Measurements from ENCODE around the gene INPP1. TPM values are rescaled to one million over a fixed set of nuclear protein-coding genes. Genes with fewer than 3 reads are reported as not detected.

Gene INPP1
- total RNA-seq, 4 donors from 2014 or later, result 5.6 to 9.9 (median 8.0) TPM

- H3K27me3 ChIP-seq, result no peaks in the 10 kb centered on the region
- H3K4me3 ChIP-seq, result peak within 1 kb of the TSS; percentile 64 to 89 (median 78)
- intact Hi-C loops (cut with DNase I; ENCODE audit: low total_unique reads), result no loop called here
- no peaks in the 10 kb centered on the region for H3K9me3 ChIP-seq
- TF ChIP-seq CTCF (IDR thresholded peaks at IDR 0.05 in 4 of 5, conservative IDR thresholded peaks at IDR 0.05 in 1 of 5), result peak in 1 of 5 experiments; percentile 13
- TF ChIP-seq POLR2A (IDR thresholded peaks at IDR 0.05), result peak in 1 of 2 donors; percentile 13
- H3K4me1 ChIP-seq, result peaks cover 9 to 12% of the 10 kb centered on the region in 2 donors
- ATAC-seq, result peak; percentile 44 to 65
- H3K27ac ChIP-seq, result peak within 1 kb of the TSS; percentile 67 to 78 (median 72)
- no peak for DNase-seq
- in situ Hi-C loops (cut with MboI; ENCODE audit: low sequenced_read_pairs in 4 of 4), result no loop called here
- H3K36me3 ChIP-seq, result no peaks in the 10 kb centered on the region
Observed at GRCh38 chr2:190407662-190408537, 64.5 kb downstream of the INPP1 start, which contains the start of gene MFSD6. Gene MFSD6 (plus strand): TSS chr2:190408355. CDS start chr2:190436030, 27,675 bp downstream.

- no peaks in the 10 kb centered on the region for H3K27me3 ChIP-seq
- no peaks in the 10 kb centered on the region for H3K9me3 ChIP-seq
- peaks cover 9 to 16% of the 10 kb centered on the region in 2 donors for H3K4me1 ChIP-seq
- H3K4me3 ChIP-seq, result peak overlapping the region; percentile 64 to 89 (median 78)
- DNase-seq (no peak), ATAC-seq (peak; percentile 39 to 53)
- no peak for TF ChIP-seq CTCF (IDR thresholded peaks at IDR 0.05 in 4 of 5, conservative IDR thresholded peaks at IDR 0.05 in 1 of 5)
- no peak for TF ChIP-seq POLR2A (IDR thresholded peaks at IDR 0.05)
- intact Hi-C loops (cut with DNase I; ENCODE audit: low total_unique reads), result no loop called here
- in situ Hi-C loops (cut with MboI; ENCODE audit: low sequenced_read_pairs in 4 of 4), result no loop called here
- H3K36me3 ChIP-seq, result no peaks in the 10 kb centered on the region
- H3K27ac ChIP-seq, result peak overlapping the region; percentile 67 to 78 (median 72)
Observed at GRCh38 chr2:190408538-190409271, 65.3 kb downstream of the INPP1 start.

GRCh38 chr2:190409616-190410015, 66.2 kb downstream of the INPP1 start:
- no peak for TF ChIP-seq CTCF (IDR thresholded peaks at IDR 0.05 in 4 of 5, conservative IDR thresholded peaks at IDR 0.05 in 1 of 5)
- TF ChIP-seq POLR2A (IDR thresholded peaks at IDR 0.05), result no peak
- H3K4me1 ChIP-seq, result peaks cover 9 to 16% of the 10 kb centered on the region in 2 donors
- no peaks in the 10 kb centered on the region for H3K9me3 ChIP-seq
- in situ Hi-C loops (cut with MboI; ENCODE audit: low sequenced_read_pairs in 4 of 4), result no loop called here
- peak overlapping the region in 3 of 4 donors; percentile 64 to 86 (median 71) for H3K4me3 ChIP-seq
- intact Hi-C loops (cut with DNase I; ENCODE audit: low total_unique reads), result no loop called here
- no peaks in the 10 kb centered on the region for H3K36me3 ChIP-seq
- ATAC-seq (no peak), DNase-seq (no peak)
- H3K27me3 ChIP-seq, result no peaks in the 10 kb centered on the region
- peak overlapping the region in 3 of 4 donors; percentile 67 to 78 (median 73) for H3K27ac ChIP-seq

- DNase-seq (no peak), ATAC-seq (no peak)
- peak overlapping the region in 1 of 4 donors; percentile 67 for H3K27ac ChIP-seq
- TF ChIP-seq POLR2A (IDR thresholded peaks at IDR 0.05) (no peak), CTCF (IDR thresholded peaks at IDR 0.05 in 4 of 5, conservative IDR thresholded peaks at IDR 0.05 in 1 of 5) (no peak)
- H3K27me3 ChIP-seq, result no peaks in the 10 kb centered on the region
- intact Hi-C loops (cut with DNase I; ENCODE audit: low total_unique reads), result no loop called here
- peaks cover 9 to 16% of the 10 kb centered on the region in 2 donors for H3K4me1 ChIP-seq
- no peaks in the 10 kb centered on the region for H3K36me3 ChIP-seq
- no peaks in the 10 kb centered on the region for H3K9me3 ChIP-seq
- H3K4me3 ChIP-seq, result peak overlapping the region in 1 of 4 donors; percentile 64
- in situ Hi-C loops (cut with MboI; ENCODE audit: low sequenced_read_pairs in 4 of 4), result no loop called here
Observed at GRCh38 chr2:190410166-190410565, 66.8 kb downstream of the INPP1 start.

All from gastrocnemius medialis (tissue), 4 donors.